Activated CD8-positive, alpha-beta memory T cell treated with anti-CD3 and anti-CD28 coated beads, Interleukin-2, amount 50 U/mL, for 1 hour (primary cell): ENCODE data around the gene ZNF239.
"Not testable (repeated sequence)": the region's sequence is repeated elsewhere in the genome, so short reads cannot be mapped to it uniquely, and the experiment has no call there.

ENCODE experiments used
- DNase-seq: peaks from one replicate; pipeline ENCODE4 v3.0.0-alpha.2; 2020; ENCODE audit errors: extremely low read depth

Gene ZNF239

GRCh38 chr10:43576580-43576979 lies 2.2 kb upstream of the ZNF239 start:
- DNase-seq, result no peak

- DNase-seq, result no peak
These were observed 1.6 kb upstream of the ZNF239 start for GRCh38 chr10:43576062-43576461.

- DNase-seq, result no peak
These were observed 490 bp upstream of the ZNF239 start for GRCh38 chr10:43574906-43575305.

GRCh38 chr10:43573250-43574000 lies 991 bp downstream of the ZNF239 start:
- no peak for DNase-seq

- DNase-seq, result no peak
These were observed 3.4 kb downstream of the ZNF239 start for GRCh38 chr10:43570971-43571370.

GRCh38 chr10:43569681-43570080 lies 4.7 kb downstream of the ZNF239 start:
- no peak for DNase-seq

GRCh38 chr10:43557214-43557613 lies 17.2 kb downstream of the ZNF239 start:
- no peak for DNase-seq

- DNase-seq, result not testable (repeated sequence)
These were observed 30.7 kb downstream of the ZNF239 start for GRCh38 chr10:43543746-43544145.

GRCh38 chr10:43524434-43525247 lies 49.8 kb downstream of the ZNF239 start:
- DNase-seq, result no peak
